Activated T-cell treated with anti-CD3 and anti-CD28 coated beads for 24 hours (primary cell): ENCODE measurements around the gene IRX2.

ENCODE experiments used
- DNase-seq: peaks from one replicate; pipeline ENCODE4 v3.0.0-alpha.2; 2020; ENCODE audit warnings: low read depth

IRX2 gene

GRCh38 chr5:2755681-2756171 lies 4.2 kb upstream of the IRX2 start:
- no peak for DNase-seq

- DNase-seq: no peak
These were observed 3.7 kb upstream of the IRX2 start for GRCh38 chr5:2755076-2755680.

GRCh38 chr5:2754581-2755075 lies 3.2 kb upstream of the IRX2 start:
- no peak for DNase-seq

GRCh38 chr5:2753452-2754420 lies 2.3 kb upstream of the IRX2 start:
- DNase-seq: no peak

GRCh38 chr5:2752821-2753439 lies 1.5 kb upstream of the IRX2 start:
- no peak for DNase-seq

- DNase-seq: no peak
These were observed 763 bp upstream of the IRX2 start for GRCh38 chr5:2752059-2752820.

- DNase-seq: no peak
These were observed 566 bp downstream of the IRX2 start for GRCh38 chr5:2750758-2751464.

GRCh38 chr5:2750026-2750757 lies 1.3 kb downstream of the IRX2 start:
- no peak for DNase-seq

- DNase-seq: no peak
These were observed 1.9 kb downstream of the IRX2 start for GRCh38 chr5:2749514-2750025.

- DNase-seq: no peak
These were observed 2.5 kb downstream of the IRX2 start for GRCh38 chr5:2748861-2749513.

- DNase-seq: no peak
These were observed 3.2 kb downstream of the IRX2 start for GRCh38 chr5:2748179-2748860.

GRCh38 chr5:2747363-2748162 lies 3.9 kb downstream of the IRX2 start:
- DNase-seq: no peak

GRCh38 chr5:2746561-2747032 lies 4.9 kb downstream of the IRX2 start:
- no peak for DNase-seq

- DNase-seq: no peak
These were observed 7.0 kb downstream of the IRX2 start for GRCh38 chr5:2744485-2744884.

- no peak for DNase-seq
These were observed 8.4 kb downstream of the IRX2 start for GRCh38 chr5:2742921-2743679.

GRCh38 chr5:2741956-2742355 lies 9.5 kb downstream of the IRX2 start:
- DNase-seq: no peak

- no peak for DNase-seq
These were observed 10.5 kb downstream of the IRX2 start for GRCh38 chr5:2740876-2741555.
